Upper lobe of left lung (tissue), 6 donors: ENCODE results near the gene FASTKD2. TPM values are rescaled to one million over a fixed set of nuclear protein-coding genes. Genes with fewer than 3 reads are reported as not detected.
A peak's percentile ranks its signal among the peaks of the same experiment; 100 is the strongest.

Source experiments
- ATAC-seq, 2 donors: fragments of 200-7000 bp; cut with Tn5 transposase; one replicate each; pipeline ENCODE4 v1.9.1; 2022; ENCODE audit warnings: mild to moderate bottlenecking in 2 of 2, moderate library complexity in 2 of 2; ENCODE audit not compliant: low FRiP score in 2 of 2
- DNase-seq, 2 donors: peaks; one replicate each; pipeline ENCODE4 v3.0.0-alpha.2; 2019 to 2020
- H3K27ac ChIP-seq, 4 donors: fragments of 200-600 bp; sonication (generic); one replicate each; pipeline ENCODE4 v1.5.1; 2016 to 2019
- H3K27me3 ChIP-seq, 4 donors: fragments of 200-600 bp; sonication (generic); one replicate each; pipeline ENCODE4 v1.5.1; 2017 to 2019
- H3K36me3 ChIP-seq, 4 donors: fragments of 200-600 bp; sonication (generic); one replicate each; pipeline ENCODE4 v1.5.1; 2016 to 2019
- H3K4me1 ChIP-seq, 4 donors: fragments of 200-600 bp; sonication (generic); one replicate each; pipeline ENCODE4 v1.5.1; 2018 to 2019
- H3K4me3 ChIP-seq, 4 donors: fragments of 200-600 bp; sonication (generic); one replicate each; pipeline ENCODE4 v1.5.1; 2017 to 2019; ENCODE audit warnings: mild to moderate bottlenecking in 2 of 4, moderate library complexity in 1 of 4
- H3K9me3 ChIP-seq, 4 donors: fragments of 200-600 bp; sonication (generic); one replicate each; pipeline ENCODE4 v1.5.1; 2018 to 2019
- EP300 ChIP-seq, 4 donors: sonication (generic); formaldehyde crosslinking; IDR thresholded peaks; one replicate each; pipeline ENCODE4 v1.5.1; 2017; ENCODE audit warnings: antibody characterized with exemption in 4 of 4, control low read depth in 2 of 4
- POLR2A ChIP-seq, 4 donors: fragments of 450-650 bp; IDR thresholded peaks; one replicate each; pipeline ENCODE4 v1.5.1; 2016 to 2017; ENCODE audit warnings: antibody characterized with exemption in 4 of 4, mild to moderate bottlenecking in 2 of 4
- POLR2AphosphoS5 ChIP-seq, 2 donors: sonication (generic); formaldehyde crosslinking; IDR thresholded peaks; one replicate each; pipeline ENCODE4 v1.5.1; 2017; ENCODE audit warnings: antibody characterized with exemption in 2 of 2
- WGBS, 2 donors: methylation state at CpG; one replicate each; pipeline ENCODE4 v1.1.5; 2017 to 2018; 5-methylcytosine and 5-hydroxymethylcytosine counted together
- total RNA-seq, 6 donors: library from RNA; depleted of rRNA in 4 of 6; stranded (reverse); fragments of >200 nt in 4 of 6; gene quantifications; one replicate each; pipeline versions ENCODE4 v1.1.0 to v1.2.1, GENCODE V29; 2016 to 2021
- TF ChIP-seq, protein P1 (sequence below), 6 experiments: fragments of 450-650 bp in 4 of 6; fragments of 200-600 bp in 2 of 6; sonication (generic) in 2 of 6; IDR thresholded peaks; one replicate each; pipeline ENCODE4 v1.5.1; 2016 to 2019; ENCODE audit warnings: antibody characterized with exemption in 6 of 6
- donor health status: DM: no; HTN: no; CAD: no; lungs with moderate emphysema.
- donor health status: DM: no; HTN: yes; CAD: no; lungs with severe emphysema.

Gene FASTKD2
- total RNA-seq, 6 donors from 2014 or later: 10.7 to 32.8 (median 21.1) TPM

DNA sequence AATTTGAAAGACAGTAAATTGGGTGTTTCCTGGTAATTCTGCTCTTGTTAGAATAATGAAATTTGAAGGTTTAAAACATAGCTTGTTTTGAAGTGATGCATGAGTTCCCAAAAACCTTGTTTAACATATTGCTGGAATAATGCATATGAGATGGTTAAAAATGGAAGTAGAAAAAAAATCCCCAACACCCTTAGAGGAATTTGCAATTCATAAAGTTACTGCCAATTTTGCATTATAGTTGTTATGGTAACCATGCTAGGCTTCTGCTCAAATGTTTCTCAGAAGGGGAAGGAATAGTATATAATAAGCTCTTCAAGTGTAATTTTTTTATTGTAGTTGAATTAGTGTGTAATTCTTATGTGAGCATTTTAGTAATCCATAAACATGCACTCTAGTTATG lies 49.1 kb downstream of the FASTKD2 start:
- Histone ChIP-seq H3K27ac (no peak overlapping the region), H3K9me3 (no peaks in the 10 kb centered on the region), H3K27me3 (no peaks in the 10 kb centered on the region), H3K4me1 (no peaks in the 10 kb centered on the region), H3K4me3 (no peak overlapping the region), H3K36me3 (no peaks in the 10 kb centered on the region)
- TF ChIP-seq EP300 (IDR thresholded peaks at IDR 0.05) (no peak), POLR2AphosphoS5 (IDR thresholded peaks at IDR 0.05) (no peak), POLR2A (IDR thresholded peaks at IDR 0.05) (no peak)
- TF ChIP-seq, protein P1, sequence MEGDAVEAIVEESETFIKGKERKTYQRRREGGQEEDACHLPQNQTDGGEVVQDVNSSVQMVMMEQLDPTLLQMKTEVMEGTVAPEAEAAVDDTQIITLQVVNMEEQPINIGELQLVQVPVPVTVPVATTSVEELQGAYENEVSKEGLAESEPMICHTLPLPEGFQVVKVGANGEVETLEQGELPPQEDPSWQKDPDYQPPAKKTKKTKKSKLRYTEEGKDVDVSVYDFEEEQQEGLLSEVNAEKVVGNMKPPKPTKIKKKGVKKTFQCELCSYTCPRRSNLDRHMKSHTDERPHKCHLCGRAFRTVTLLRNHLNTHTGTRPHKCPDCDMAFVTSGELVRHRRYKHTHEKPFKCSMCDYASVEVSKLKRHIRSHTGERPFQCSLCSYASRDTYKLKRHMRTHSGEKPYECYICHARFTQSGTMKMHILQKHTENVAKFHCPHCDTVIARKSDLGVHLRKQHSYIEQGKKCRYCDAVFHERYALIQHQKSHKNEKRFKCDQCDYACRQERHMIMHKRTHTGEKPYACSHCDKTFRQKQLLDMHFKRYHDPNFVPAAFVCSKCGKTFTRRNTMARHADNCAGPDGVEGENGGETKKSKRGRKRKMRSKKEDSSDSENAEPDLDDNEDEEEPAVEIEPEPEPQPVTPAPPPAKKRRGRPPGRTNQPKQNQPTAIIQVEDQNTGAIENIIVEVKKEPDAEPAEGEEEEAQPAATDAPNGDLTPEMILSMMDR (IDR thresholded peaks at IDR 0.05): no peak
- ATAC-seq (no peak), DNase-seq (no peak)

DNA sequence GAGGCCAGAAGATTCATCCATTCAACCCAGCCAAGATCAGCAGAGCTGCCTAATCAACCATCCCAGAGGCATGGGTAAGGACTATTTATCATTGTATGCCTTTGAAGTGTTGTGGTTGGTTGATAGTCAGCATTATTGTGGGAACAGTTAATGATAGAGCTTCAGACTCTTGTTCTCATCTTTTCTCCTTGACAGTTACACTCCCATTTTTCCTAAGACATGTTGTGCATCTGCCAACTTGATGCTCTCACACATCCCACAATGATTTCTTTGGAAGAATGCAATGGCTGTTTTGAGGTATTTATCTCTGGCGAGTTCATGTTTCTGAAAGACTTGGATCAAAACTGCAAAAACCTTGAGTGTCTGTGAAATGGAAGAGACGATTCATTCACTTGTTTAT lies 55.4 kb downstream of the FASTKD2 start:
- Histone ChIP-seq H3K4me1 (peaks cover 0 to 11% (median 3%) of the 10 kb centered on the region in 4 donors), H3K4me3 (no peak overlapping the region), H3K9me3 (no peaks in the 10 kb centered on the region), H3K27me3 (no peaks in the 10 kb centered on the region), H3K36me3 (no peaks in the 10 kb centered on the region), H3K27ac (no peak overlapping the region)
- WGBS, 2 donors: 65 to 80% methylated on average over 2 of the region's 2 CpGs
- no peak for DNase-seq
- no peak for TF ChIP-seq EP300 (IDR thresholded peaks at IDR 0.05)
- TF ChIP-seq POLR2AphosphoS5 (IDR thresholded peaks at IDR 0.05): no peak
- no peak for TF ChIP-seq POLR2A (IDR thresholded peaks at IDR 0.05)
- TF ChIP-seq, protein P1 (IDR thresholded peaks at IDR 0.05): no peak
- peak in 1 of 2 donors; percentile 28 for ATAC-seq

- WGBS, 2 donors: 49 to 54% methylated on average over 6 of the region's 6 CpGs
- Histone ChIP-seq H3K36me3 (no peaks in the 10 kb centered on the region), H3K9me3 (no peaks in the 10 kb centered on the region), H3K4me1 (peaks cover 0 to 11% (median 3%) of the 10 kb centered on the region in 4 donors), H3K27me3 (no peaks in the 10 kb centered on the region), H3K4me3 (no peak overlapping the region), H3K27ac (no peak overlapping the region)
- ATAC-seq: peak; percentile 29 to 85
- no peak for TF ChIP-seq POLR2A (IDR thresholded peaks at IDR 0.05)
- TF ChIP-seq EP300 (IDR thresholded peaks at IDR 0.05): peak in 1 of 4 donors; percentile 50
- DNase-seq: peak in 1 of 2 donors; percentile 64
Measured at GRCh38 chr2:206823178-206823577, 57.8 kb downstream of the FASTKD2 start.

DNA sequence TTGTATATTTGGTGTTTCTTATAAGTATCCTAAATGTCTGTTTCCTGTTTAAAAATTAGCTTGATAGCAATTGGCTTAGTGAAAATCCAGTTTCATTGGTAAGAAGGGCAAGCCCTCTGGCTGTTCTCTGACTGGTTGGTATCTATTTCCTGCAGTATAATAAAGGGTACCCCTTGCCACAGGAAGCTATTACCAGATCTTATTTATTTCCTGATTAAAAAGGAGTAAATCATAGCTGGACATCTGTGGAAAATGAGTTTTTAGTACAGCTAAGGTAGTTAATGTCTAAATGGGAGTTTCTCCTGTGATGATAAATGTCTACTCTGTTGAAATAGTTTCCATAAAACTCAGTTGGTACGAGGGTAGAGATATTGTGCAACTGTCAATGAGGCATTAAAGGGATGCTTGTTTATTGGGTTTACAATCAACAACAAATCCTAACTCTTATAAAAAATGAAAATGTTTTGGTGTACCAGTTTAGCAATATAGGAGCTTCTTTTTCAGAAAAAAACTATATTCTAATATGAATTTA lies 58.7 kb downstream of the FASTKD2 start:
- H3K9me3 ChIP-seq: no peaks in the 10 kb centered on the region
- no peak overlapping the region for H3K27ac ChIP-seq
- no peak for ATAC-seq
- no peak overlapping the region for H3K4me3 ChIP-seq
- peaks cover 0 to 11% (median 3%) of the 10 kb centered on the region in 4 donors for H3K4me1 ChIP-seq
- no peaks in the 10 kb centered on the region for H3K36me3 ChIP-seq
- WGBS, 2 donors: 48 to 58% methylated on average over 1 of the region's 1 CpG
- TF ChIP-seq, protein P1 (IDR thresholded peaks at IDR 0.05): no peak
- TF ChIP-seq POLR2A (IDR thresholded peaks at IDR 0.05) (no peak), POLR2AphosphoS5 (IDR thresholded peaks at IDR 0.05) (no peak), EP300 (IDR thresholded peaks at IDR 0.05) (no peak)
- no peak for DNase-seq
- H3K27me3 ChIP-seq: no peaks in the 10 kb centered on the region

DNA sequence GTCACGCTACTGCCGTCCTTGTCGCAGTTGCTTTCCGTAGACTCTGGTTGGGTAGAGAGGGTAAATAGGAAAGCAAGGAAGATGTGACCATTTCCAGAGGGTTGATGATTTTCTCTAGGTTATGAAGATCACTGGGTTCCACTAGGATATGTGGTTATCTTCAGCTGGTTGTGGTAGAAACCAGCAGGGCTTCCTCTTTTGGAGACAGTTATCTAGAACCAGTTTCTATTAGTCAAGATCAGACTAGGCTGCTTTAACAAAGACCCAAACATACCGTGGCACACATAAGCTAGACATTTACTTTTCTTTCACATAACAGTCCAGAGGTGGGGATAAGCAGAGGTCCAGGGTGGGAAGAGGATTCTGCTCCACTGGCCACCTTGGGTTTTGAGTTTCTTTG lies 59.6 kb downstream of the FASTKD2 start:
- Histone ChIP-seq H3K4me3 (no peak overlapping the region), H3K4me1 (peaks cover 0 to 11% (median 3%) of the 10 kb centered on the region in 4 donors), H3K9me3 (no peaks in the 10 kb centered on the region), H3K27ac (no peak overlapping the region), H3K27me3 (no peaks in the 10 kb centered on the region), H3K36me3 (no peaks in the 10 kb centered on the region)
- ATAC-seq: no peak
- DNase-seq: no peak
- 85 to 90% methylated on average over 5 of the region's 5 CpGs for WGBS, 2 donors
- TF ChIP-seq EP300 (IDR thresholded peaks at IDR 0.05) (no peak), POLR2AphosphoS5 (IDR thresholded peaks at IDR 0.05) (no peak), POLR2A (IDR thresholded peaks at IDR 0.05) (no peak)
- TF ChIP-seq, protein P1 (IDR thresholded peaks at IDR 0.05): no peak
